DMS153 treated with DMSO at 0.1 percent for 48 hours (cell line): ENCODE results near the gene CRISP3.
A peak's percentile ranks its signal among the peaks of the same experiment; 100 is the strongest.
"Not testable (repeated sequence)": the region's sequence is repeated elsewhere in the genome, so short reads cannot be mapped to it uniquely, and the experiment has no call there.

Experiments used
- DNase-seq: peaks from one replicate; lab custom pipeline; 2025; ENCODE audit not compliant: unreplicated experiment; lab: John Stamatoyannopoulos, UW

Gene CRISP3

GRCh38 chr6:49744259-49744658 is at the start of gene CRISP3:
Gene CRISP3 (minus strand): TSS chr6:49744388. CDS start chr6:49744367, 21 bp downstream.
- peak; percentile 67 for DNase-seq

- no peak for DNase-seq
Measured at GRCh38 chr6:49790341-49790740, 46.2 kb upstream of the CRISP3 start.

- no peak for DNase-seq
Measured at GRCh38 chr6:49787176-49787575, 43.0 kb upstream of the CRISP3 start, which contains the start of gene PGK2. Gene PGK2 (minus strand): TSS chr6:49787285. CDS start chr6:49787187, 98 bp downstream.

GRCh38 chr6:49784272-49784671 is 40.1 kb upstream of the CRISP3 start:
- no peak for DNase-seq

- DNase-seq: no peak
Measured at GRCh38 chr6:49782725-49783124, 38.5 kb upstream of the CRISP3 start.

- DNase-seq: no peak
Measured at GRCh38 chr6:49782293-49782692, 38.1 kb upstream of the CRISP3 start.

- DNase-seq: no peak
Measured at GRCh38 chr6:49776444-49776843, 32.3 kb upstream of the CRISP3 start.

- DNase-seq: no peak
Measured at GRCh38 chr6:49775043-49775442, 30.9 kb upstream of the CRISP3 start.

- DNase-seq: no peak
Measured at GRCh38 chr6:49772285-49772684, 28.1 kb upstream of the CRISP3 start.

GRCh38 chr6:49766762-49767161 is 22.6 kb upstream of the CRISP3 start:
- DNase-seq: no peak

GRCh38 chr6:49764571-49765236 is 20.5 kb upstream of the CRISP3 start:
- DNase-seq: no peak

- DNase-seq: no peak
Measured at GRCh38 chr6:49743429-49743828, 759 bp downstream of the CRISP3 start.

- peak; percentile 61 for DNase-seq
Measured at GRCh38 chr6:49739423-49739822, 4.8 kb downstream of the CRISP3 start.

GRCh38 chr6:49736017-49736508 is 8.1 kb downstream of the CRISP3 start:
- no peak for DNase-seq

- no peak for DNase-seq
Measured at GRCh38 chr6:49733680-49734079, 10.5 kb downstream of the CRISP3 start.

- no peak for DNase-seq
Measured at GRCh38 chr6:49732781-49733180, 11.4 kb downstream of the CRISP3 start.

- no peak for DNase-seq
Measured at GRCh38 chr6:49730251-49730650, 13.9 kb downstream of the CRISP3 start.

- DNase-seq: not testable (repeated sequence)
Measured at GRCh38 chr6:49723917-49724316, 20.3 kb downstream of the CRISP3 start.

GRCh38 chr6:49721297-49721696 is 22.9 kb downstream of the CRISP3 start:
- no peak for DNase-seq

GRCh38 chr6:49720372-49720771 is 23.8 kb downstream of the CRISP3 start:
- DNase-seq: no peak

GRCh38 chr6:49713346-49713745 is 30.8 kb downstream of the CRISP3 start, which contains the start of gene CRISP2:
Gene CRISP2 (minus strand): TSS chr6:49713543. CDS start chr6:49709196, 4,347 bp downstream.
- peak; percentile 29 for DNase-seq

- no peak for DNase-seq
Measured at GRCh38 chr6:49698478-49698877, 45.7 kb downstream of the CRISP3 start.

GRCh38 chr6:49693512-49693911 is 50.7 kb downstream of the CRISP3 start:
- DNase-seq: no peak
